ENCODE data around the gene OR6N1.

Gene OR6N1

DNA sequence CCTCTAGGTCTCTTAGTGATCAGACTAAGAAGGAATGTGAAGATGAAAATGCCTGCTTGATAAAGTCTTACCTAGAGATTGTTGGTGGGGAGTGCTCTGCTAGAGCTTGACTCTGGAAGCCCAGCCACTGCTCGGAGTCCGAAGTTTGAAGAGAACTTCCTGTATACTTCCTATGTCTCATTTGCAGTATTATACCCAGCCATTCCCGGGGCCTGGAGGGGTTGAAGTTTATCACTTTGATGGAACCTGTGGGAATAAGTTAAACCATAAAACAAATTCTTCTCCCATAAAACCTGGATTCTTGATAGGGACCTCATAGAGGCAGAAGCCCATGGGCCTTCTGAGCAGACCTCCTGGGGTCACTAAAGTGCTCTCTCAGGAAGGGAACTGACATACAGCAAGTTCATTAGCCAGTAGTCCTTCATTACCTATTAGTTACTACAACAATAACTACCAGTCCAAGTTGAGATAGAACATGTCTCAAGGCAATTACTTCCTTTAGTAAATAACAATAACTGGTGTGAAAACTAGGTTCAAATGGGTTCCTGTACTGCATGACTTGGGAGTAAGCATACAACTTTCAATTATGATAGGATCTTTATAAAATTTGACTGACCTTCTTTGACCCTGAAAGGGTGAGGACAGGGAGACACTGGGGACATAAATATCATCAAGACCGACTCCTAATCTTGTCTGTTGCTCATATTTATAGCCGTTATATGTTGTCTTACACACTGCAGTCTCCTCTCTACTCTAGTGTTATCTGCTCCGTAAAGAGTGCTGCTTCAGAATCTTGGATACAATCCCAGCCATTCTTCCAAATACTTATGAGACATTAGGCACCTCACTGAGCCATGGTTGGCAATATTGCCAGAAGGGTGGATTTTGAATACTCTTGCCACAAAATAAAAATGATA lies at the start of gene OR6N1:
Gene OR6N1 (minus strand): TSS at position 246 of the 917 bp plus-strand sequence. CDS start 5,513 bp downstream, outside the sequence.
- no peak for DNase-seq

DNA sequence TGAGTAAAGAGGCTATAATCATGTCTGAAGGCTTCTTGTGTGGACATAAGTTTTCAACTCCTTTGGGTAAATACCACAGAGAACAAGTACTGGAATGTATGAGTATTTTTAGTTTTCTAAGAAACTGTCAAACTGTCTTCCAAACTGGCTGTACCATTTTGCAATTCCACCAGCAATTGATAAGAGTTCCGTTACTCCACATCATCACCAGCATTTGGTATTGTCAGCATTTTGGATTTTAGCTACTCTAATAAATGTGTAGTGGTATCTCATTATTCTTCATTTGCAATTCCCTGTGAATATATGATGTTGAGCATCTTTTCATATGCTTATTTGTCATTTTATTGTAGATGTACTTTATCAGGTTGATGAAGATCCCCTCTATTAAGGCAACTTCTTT lies 49.7 kb upstream of the OR6N1 start:
- no peak for DNase-seq

DNA sequence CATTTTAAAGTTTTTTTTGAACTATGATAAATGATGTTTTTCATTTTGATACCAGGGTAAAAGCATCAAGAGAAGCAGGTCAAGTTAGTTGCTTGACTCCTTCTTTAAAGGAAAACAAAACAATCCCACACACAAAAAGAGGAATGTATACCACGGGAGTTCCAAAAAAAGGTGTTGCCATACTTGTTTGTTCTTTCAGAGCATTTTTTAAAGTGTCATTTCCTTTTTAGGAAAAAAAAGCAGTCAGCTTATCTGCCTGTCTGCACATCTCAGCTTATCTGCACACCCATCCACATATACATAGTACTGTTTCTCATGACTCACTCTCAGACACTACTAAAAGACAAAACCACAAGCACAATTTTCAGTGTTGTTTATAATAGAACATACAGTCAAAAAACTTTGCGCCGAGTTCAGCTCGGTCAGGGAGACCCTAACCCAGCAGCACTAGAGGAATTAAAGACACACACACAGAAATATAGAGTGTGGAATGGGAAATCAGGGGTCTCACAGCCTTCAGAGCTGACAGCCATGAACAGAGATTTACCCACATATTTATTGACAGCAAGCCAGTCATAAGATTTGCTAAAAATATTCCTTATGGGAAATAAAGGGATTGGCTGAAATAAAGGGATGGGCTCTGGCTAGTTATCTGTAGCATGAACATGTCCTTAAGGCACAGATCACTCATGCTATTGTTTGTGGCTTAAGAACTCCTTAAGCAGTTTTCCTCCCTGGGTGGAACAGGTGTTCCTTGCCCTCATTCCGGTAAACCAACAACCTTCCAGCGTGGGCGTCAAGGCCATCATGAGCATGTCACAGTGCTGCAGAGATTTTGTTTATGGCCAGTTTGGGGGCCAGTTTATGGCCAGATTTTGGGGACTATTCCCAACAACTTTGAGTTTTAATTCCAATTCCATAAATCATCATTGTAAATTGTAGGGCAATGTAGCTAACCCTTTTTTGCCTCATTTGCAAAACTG lies 47.8 kb upstream of the OR6N1 start:
- DNase-seq, result no peak

DNA sequence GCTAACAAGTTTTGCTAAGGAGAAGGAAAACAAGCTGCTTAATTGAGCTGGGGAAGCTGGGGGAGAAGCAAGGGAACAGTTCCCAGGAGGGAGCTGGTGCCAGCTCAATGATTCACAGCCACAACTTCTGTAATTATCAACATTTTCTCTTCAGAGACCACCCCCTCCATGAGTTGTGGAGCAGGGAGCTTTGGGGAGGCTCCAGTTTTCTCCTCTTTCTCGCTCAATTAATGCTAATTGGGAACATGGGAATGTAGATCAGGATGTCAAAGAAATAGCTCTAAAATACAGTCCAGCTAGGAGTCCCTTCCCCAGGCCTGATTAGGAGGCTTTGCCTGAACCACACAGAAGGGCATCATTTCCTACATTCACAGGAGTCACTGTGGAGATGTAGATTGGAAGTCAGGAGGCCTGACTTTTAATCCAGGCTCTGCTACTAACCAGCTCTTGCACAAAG lies 47.0 kb upstream of the OR6N1 start:
- DNase-seq, result peak in 2 of 51 donors; percentile 25 to 41

DNA sequence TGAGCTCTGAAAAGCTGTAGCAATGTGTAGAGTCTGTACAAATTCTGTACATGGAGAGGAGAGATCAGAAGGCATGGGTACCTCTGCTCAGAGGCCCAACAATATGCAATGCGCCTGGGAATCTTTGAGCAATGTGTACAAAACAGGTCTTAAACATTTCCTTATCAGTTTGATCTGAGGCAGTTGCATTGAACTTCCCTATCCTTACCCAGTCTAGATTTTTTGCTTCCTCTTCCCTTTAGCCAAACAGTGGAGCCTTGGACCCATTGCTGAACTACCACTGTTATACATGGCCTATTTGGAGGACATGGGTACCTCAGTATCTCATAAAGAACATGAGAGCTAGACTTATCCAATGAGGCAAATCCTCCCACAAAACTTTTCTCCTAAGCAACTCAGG lies 46.6 kb upstream of the OR6N1 start:
- no peak for DNase-seq

GRCh38 chr1:158814970-158815369 lies 43.0 kb upstream of the OR6N1 start:
- DNase-seq, result no peak

DNA sequence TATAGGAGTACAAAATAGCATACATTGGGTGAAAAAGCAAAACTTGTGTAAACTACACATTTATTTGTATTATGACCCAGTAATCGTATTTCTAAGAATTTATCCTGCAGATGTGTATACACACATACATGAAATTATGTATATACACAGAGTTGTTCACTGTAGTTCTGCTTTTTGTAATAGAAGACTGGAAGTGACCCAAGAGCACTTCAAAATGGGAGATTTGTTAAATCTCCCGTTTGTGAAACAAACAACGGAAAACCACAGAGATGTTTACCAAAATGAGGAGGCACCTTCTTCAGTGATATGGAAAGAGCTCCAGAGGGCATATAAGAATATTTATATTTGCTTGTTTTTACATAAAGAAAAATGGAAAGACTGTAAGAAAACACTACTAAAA lies 41.2 kb upstream of the OR6N1 start:
- DNase-seq, result no peak

DNA sequence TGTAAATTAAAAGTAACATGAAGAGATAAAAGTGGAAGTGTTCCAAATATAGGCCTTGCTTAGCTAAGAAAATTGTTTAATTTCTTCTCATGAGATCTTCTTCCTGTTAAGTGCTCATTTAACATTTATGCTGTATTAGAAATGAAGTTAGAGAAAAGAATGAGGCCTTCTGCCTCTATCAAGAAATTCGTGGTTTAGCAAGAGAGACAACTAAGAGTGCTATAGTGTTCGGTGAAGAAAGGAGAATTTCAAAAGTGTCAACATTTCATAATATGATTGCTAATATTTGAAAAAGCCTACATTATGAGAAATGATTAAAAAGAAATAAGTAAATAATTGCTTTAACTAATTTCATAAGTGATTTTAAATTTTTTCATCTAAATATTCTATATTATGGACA lies 40.3 kb upstream of the OR6N1 start:
- no peak for DNase-seq

GRCh38 chr1:158810311-158810710 lies 38.3 kb upstream of the OR6N1 start:
- no peak for DNase-seq

DNA sequence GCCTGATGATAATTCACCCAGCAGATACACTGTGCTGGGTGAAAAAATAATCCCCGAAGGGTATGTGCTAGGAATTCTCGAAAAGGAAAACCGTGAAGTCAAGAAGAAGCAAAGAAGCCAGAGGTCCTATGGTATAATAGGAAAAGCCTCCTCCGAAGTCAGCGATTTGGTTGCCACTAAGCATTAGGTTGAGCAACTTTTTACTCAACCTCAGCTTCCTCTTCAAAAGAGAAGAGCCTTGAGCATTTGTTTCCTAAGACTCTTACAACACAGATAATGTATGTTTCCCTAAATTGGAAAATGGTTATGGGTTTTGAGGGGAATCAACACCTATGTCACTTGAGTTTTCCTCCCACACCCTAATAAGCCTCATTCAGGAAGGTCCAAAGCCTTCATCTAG lies 37.9 kb upstream of the OR6N1 start:
- no peak for DNase-seq

GRCh38 chr1:158809256-158809655 lies 37.3 kb upstream of the OR6N1 start:
- DNase-seq, result no peak

DNA sequence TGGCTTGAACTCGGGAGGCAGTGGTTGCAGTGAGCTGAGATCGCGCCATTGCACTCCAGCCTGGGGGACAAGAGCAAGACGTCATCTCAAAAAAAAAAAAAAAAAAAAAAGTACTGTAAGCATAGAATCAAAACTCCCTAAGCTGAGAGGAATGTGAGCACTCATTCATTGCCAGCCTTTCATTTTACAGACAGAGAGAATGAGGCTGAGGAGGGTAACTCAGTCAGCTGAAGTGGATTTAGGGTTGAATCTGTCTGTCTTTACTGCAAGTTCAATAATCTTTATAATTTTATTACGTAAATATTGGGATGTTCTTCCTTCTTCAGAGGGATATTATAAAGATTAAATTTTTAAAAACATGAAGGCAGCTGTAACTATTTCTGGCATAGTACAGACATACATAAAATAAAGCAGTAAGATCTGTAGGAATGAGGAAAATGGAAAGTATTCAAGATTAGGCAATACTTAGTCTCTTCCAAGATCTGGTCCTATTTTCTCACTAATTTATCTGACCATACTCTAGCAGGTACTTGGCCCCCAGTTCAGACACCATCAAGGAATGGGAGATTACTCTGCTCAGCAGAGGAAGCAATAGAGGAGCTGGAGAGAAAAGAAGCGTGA lies 35.0 kb upstream of the OR6N1 start:
- DNase-seq, result no peak

DNA sequence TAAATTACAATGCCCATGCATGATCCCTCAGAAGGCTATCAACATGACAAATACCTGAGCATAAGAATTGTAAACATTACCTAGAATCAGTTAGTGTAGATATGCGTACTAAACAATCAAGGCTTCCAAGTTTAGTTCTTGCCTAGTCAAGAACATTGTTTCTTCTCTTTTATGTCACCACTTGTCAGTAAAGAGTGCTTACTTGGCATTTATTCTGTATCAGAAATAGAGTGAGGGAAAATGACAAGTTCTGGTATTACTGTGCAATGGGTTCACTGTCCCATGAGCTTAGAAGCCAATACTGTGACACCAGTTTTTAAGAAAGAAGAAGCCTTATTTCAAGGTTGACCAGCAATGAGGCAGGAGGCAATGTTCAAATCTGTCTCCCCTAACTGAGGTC lies 31.7 kb upstream of the OR6N1 start:
- DNase-seq, result no peak

- no peak for DNase-seq
Measured at GRCh38 chr1:158801396-158801795, 29.4 kb upstream of the OR6N1 start.

GRCh38 chr1:158800526-158800925 lies 28.5 kb upstream of the OR6N1 start:
- DNase-seq, result no peak

GRCh38 chr1:158799689-158800088 lies 27.7 kb upstream of the OR6N1 start:
- no peak for DNase-seq

DNA sequence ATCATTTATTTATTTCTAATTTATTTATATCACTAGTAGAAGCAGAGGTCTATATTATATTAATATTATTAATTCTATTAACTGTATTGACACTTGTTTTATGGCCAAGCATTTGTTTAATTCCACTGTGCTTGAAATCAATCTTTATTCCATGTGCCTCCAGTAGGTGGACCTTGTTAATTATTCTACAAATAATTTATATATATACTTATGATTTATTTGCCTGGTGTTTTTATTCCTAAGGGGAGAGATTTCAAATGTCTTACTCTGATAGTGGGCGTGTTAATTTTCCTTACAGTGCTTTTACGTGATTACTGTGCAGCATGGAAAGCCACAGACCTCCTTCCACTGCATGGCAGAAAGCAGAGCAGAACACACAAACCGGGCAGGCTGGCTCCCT lies 26.5 kb upstream of the OR6N1 start:
- DNase-seq, result no peak

DNA sequence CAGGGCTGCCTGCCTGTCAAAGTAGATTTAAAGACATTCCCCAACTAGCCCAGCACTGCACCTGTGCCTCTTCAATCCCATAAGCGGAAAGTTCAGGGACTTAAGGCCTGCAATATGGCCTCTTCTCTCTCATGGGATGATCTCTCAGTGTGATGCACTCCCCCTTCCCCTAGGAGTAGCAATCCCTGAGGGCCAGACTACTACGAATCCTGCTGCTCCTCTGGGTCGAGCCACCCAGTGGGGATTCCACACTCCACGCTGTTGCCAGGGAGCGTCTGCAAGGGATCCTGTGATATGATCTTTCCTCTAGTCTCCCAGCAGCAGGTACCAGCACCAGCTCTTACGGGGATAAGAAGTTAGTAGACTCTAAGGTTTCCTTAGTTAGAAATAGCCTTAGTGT lies 22.3 kb upstream of the OR6N1 start:
- no peak for DNase-seq

DNA sequence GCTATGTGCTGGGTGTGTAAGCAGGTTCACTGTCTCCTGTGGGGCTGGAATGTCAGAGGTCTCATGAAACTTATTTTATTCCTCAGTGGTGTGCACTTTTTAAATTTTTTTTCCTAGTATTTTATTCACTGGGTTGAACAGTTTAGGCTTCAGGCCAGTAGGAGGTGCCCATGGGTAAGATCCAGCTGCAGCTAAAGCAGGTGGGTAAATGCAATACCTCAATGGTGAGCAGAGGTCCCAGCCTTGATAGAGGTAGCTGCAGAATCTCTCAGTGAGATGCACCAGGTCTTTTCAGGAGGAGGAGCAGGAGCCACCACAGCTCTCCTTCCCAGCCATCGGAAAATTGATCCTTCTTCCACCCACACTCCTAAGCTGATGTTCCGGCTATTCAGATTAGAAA lies 21.6 kb upstream of the OR6N1 start:
- DNase-seq, result no peak

DNA sequence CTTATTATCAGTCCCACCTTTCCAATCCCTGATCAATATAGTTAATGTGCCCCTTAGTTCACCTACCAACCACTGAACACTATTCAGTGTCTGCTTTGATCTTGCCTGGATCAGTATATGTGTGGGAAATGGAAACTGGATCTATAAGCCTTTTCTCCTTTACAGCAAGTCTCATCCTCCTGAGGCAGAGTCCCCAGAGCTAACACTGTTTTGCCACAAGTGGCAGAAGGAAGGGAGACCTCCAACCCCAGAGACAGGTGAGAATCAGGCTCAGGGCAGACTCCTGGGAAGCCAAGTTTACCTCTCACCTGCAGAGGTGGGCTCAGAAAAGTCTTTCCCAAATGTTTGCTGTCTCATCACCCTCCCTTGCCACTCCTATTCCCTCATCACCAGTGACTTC lies 9.1 kb upstream of the OR6N1 start, which contains the start of gene OR6N2:
Gene OR6N2 (minus strand): TSS at position 101 of the 400 bp plus-strand sequence. CDS start 3,569 bp downstream, outside the sequence.
- DNase-seq, result no peak

DNA sequence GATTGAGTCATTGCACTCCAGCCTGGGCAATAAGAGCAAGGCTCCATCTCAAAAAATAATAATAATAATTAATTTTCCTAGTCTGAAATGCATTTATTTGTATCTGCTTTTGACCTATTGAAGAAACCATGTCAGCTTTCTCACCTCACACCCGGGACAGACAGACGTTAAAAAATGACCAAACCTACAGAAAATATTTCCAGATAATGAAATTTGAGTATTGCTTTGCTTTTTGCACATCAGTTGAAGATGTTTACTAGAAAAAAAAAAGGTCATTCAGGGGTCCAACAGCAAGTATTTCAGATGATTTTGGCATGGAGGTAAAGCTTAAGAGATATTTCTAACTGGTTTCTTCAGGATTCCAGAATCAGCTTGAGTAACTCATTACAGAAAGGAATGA lies 17.6 kb downstream of the OR6N1 start, which contains the start of gene OR6K6:
Gene OR6K6 (plus strand): TSS at position 301 of the 400 bp plus-strand sequence. CDS start 168 bp downstream, outside the sequence.
- DNase-seq, result no peak
